H9 (cell line): ENCODE results near the gene FUT6. TPM values are rescaled to one million over a fixed set of nuclear protein-coding genes. Genes with fewer than 3 reads are reported as not detected.
A peak's percentile ranks its signal among the peaks of the same experiment; 100 is the strongest.

Experiments
- DNase-seq: peaks from one replicate; pipeline ENCODE4 v3.0.0-alpha.2; 2017
- H2AFZ ChIP-seq: one replicate; pipeline ENCODE4 v1.6.1; 2013; ENCODE audit warnings: mild to moderate bottlenecking, low read length, control low read depth, moderate library complexity
- H2AK5ac ChIP-seq: 2 replicates; pipeline ENCODE4 v1.6.1; 2013; ENCODE audit warnings: low read length, control low read depth, mixed read lengths; ENCODE audit not compliant: insufficient read length
- H2BK120ac ChIP-seq: one replicate; pipeline ENCODE4 v1.6.1; 2013; ENCODE audit warnings: low read depth, mild to moderate bottlenecking, low read length, control low read depth, inconsistent platforms; ENCODE audit not compliant: poor library complexity, severe bottlenecking
- H2BK12ac ChIP-seq: 2 replicates; pipeline ENCODE4 v1.6.1; 2013; ENCODE audit warnings: low read length, control low read depth, mixed read lengths, low read depth; ENCODE audit not compliant: insufficient read length
- H2BK15ac ChIP-seq: 2 replicates; pipeline ENCODE4 v1.6.1; 2013; ENCODE audit warnings: low read depth, low read length, control low read depth
- H2BK20ac ChIP-seq: one replicate; pipeline ENCODE4 v1.6.1; 2013; ENCODE audit warnings: low read depth, mild to moderate bottlenecking, low read length, control low read depth, inconsistent platforms; ENCODE audit not compliant: poor library complexity, severe bottlenecking
- H2BK5ac ChIP-seq: 2 replicates; pipeline ENCODE4 v1.6.1; 2013; ENCODE audit warnings: low read length, control low read depth, mixed read lengths; ENCODE audit not compliant: insufficient read length
- H3K14ac ChIP-seq: 2 replicates; pipeline ENCODE4 v1.6.1; 2013; ENCODE audit warnings: low read length, control low read depth; ENCODE audit not compliant: insufficient read depth
- H3K18ac ChIP-seq: 2 replicates; pipeline ENCODE4 v1.6.1; 2013; ENCODE audit warnings: low read depth, mild to moderate bottlenecking, mixed read lengths, low read length, control low read depth; ENCODE audit not compliant: insufficient read length
- H3K23ac ChIP-seq: 2 replicates; pipeline ENCODE4 v1.6.1; 2013; ENCODE audit warnings: low read length, control low read depth, mixed read lengths, low read depth; ENCODE audit not compliant: insufficient read length
- H3K23me2 ChIP-seq: 2 replicates; pipeline ENCODE4 v1.6.1; 2013; ENCODE audit warnings: low read depth, mild to moderate bottlenecking, mixed read lengths, low read length, control low read depth; ENCODE audit not compliant: insufficient read length, poor library complexity, severe bottlenecking
- H3K27ac ChIP-seq: 2 replicates; pipeline ENCODE4 v1.5.1; 2013; ENCODE audit warnings: low read length, control low read depth, mixed read lengths, low read depth; ENCODE audit not compliant: insufficient read length
- H3K27me3 ChIP-seq: 2 replicates; pipeline ENCODE4 v1.6.1; 2013; ENCODE audit warnings: low read length, control low read depth, inconsistent platforms; ENCODE audit not compliant: insufficient read depth
- H3K4ac ChIP-seq: 2 replicates; pipeline ENCODE4 v1.6.1; 2013; ENCODE audit warnings: low read depth, mild to moderate bottlenecking, control low read depth, inconsistent platforms, low read length, moderate library complexity
- H3K4me1 ChIP-seq: 2 replicates; pipeline ENCODE4 v1.6.1; 2013; ENCODE audit warnings: low read length, control low read depth, inconsistent platforms; ENCODE audit not compliant: insufficient read depth
- H3K4me2 ChIP-seq: 2 replicates; pipeline ENCODE4 v1.6.1; 2013; ENCODE audit warnings: low read length, control low read depth, mixed read lengths; ENCODE audit not compliant: insufficient read length, insufficient read depth
- H3K56ac ChIP-seq: 2 replicates; pipeline ENCODE4 v1.6.1; 2013; ENCODE audit warnings: low read depth, mild to moderate bottlenecking, mixed read lengths, low read length, control low read depth; ENCODE audit not compliant: insufficient read length
- H3K79me1 ChIP-seq: 2 replicates; pipeline ENCODE4 v1.6.1; 2013; ENCODE audit warnings: low read depth, mild to moderate bottlenecking, moderate library complexity, low read length, control low read depth, inconsistent platforms; ENCODE audit not compliant: insufficient read depth, poor library complexity, severe bottlenecking
- H3K79me2 ChIP-seq: 2 replicates; pipeline ENCODE4 v1.6.1; 2013; ENCODE audit warnings: low read length, control low read depth, inconsistent platforms; ENCODE audit not compliant: insufficient read depth
- H3K9ac ChIP-seq: 2 replicates; pipeline ENCODE4 v1.6.1; 2013; ENCODE audit warnings: low read length, control low read depth, mixed read lengths; ENCODE audit not compliant: insufficient read length; ENCODE audit errors: extremely low read depth
- H3K9me3 ChIP-seq: one replicate; pipeline ENCODE4 v1.6.1; 2013; ENCODE audit warnings: low read depth, low read length, inconsistent platforms; ENCODE audit not compliant: control insufficient read depth
- H3T11ph ChIP-seq: one replicate; pipeline ENCODE4 v1.6.1; 2013; ENCODE audit warnings: mild to moderate bottlenecking, low read length, control low read depth, inconsistent platforms
- H4K20me1 ChIP-seq: one replicate; pipeline ENCODE4 v1.6.1; 2013; ENCODE audit not compliant: control insufficient read depth, insufficient read length, insufficient read depth
- H4K5ac ChIP-seq: 2 replicates; pipeline ENCODE4 v1.6.1; 2013; ENCODE audit warnings: low read depth, mild to moderate bottlenecking, mixed read lengths, low read length, control low read depth; ENCODE audit not compliant: insufficient read length
- H4K8ac ChIP-seq: replicated peaks from 2 replicates; pipeline ENCODE4 v1.6.1; 2013; ENCODE audit warnings: low read length, control low read depth, mixed read lengths, low read depth; ENCODE audit not compliant: insufficient read length
- H4K91ac ChIP-seq: 2 replicates; pipeline ENCODE4 v1.6.1; 2013; ENCODE audit warnings: low read depth, mild to moderate bottlenecking, moderate library complexity, mixed read lengths, low read length, control low read depth; ENCODE audit not compliant: insufficient read length
- H3K27ac Mint-ChIP-seq, 3 experiments: 2 replicates in 2 of 3; 3 replicates in 1 of 3; pipeline ENCODE4 v1.8.0; 2020 to 2021; ENCODE audit warnings: mixed read lengths in 3 of 3, mild to moderate bottlenecking in 1 of 3, moderate library complexity in 1 of 3
- H3K27me3 Mint-ChIP-seq: 2 replicates; pipeline ENCODE4 v1.8.0; 2021; ENCODE audit warnings: low read depth, mild to moderate bottlenecking, moderate library complexity, mixed read lengths
- H3K36me3 Mint-ChIP-seq, 3 experiments: 2 replicates in 2 of 3; 3 replicates in 1 of 3; pipeline ENCODE4 v1.8.0; 2020 to 2021; ENCODE audit warnings: low read depth in 3 of 3, mixed read lengths in 3 of 3; ENCODE audit not compliant: insufficient read depth in 1 of 3
- H3K4me1 Mint-ChIP-seq, 2 experiments: 2 replicates each; pipeline ENCODE4 v1.8.0; 2020; ENCODE audit warnings: mixed read lengths in 2 of 2
- H3K4me3 Mint-ChIP-seq, 2 experiments: 2 replicates in 1 of 2; 3 replicates in 1 of 2; pipeline ENCODE4 v1.8.0; 2020 to 2021; ENCODE audit warnings: mild to moderate bottlenecking in 2 of 2, mixed read lengths in 2 of 2, moderate library complexity in 1 of 2
- H3K9me3 Mint-ChIP-seq, 2 experiments: 2 replicates in 1 of 2; 3 replicates in 1 of 2; pipeline ENCODE4 v1.8.0; 2020; ENCODE audit warnings: mild to moderate bottlenecking in 2 of 2, mixed read lengths in 2 of 2, moderate library complexity in 1 of 2
- CTCF ChIP-seq: fragments of 200-600 bp; sonication (generic); conservative IDR thresholded peaks from 3 replicates; pipeline ENCODE4 v1.8.0; 2021; ENCODE audit warnings: antibody characterized with exemption, mild to moderate bottlenecking
- WGBS: extraction: QIAGEN DNeasy Blood & Tissue Kit; methylation state at CpG from one replicate; pipeline ENCODE4 v1.1.7; 2013; ENCODE audit warnings: missing lambda C conversion rate, low lambda C conversion rate, mixed read lengths; ENCODE audit not compliant: insufficient read length; ENCODE audit errors: extremely low coverage; 5-methylcytosine and 5-hydroxymethylcytosine counted together
- total RNA-seq: library from RNA; stranded (reverse); gene quantifications from 2 replicates; pipeline ENCODE4 v1.2.1, GENCODE V29; 2021

FUT6 gene
- total RNA-seq, 1 experiment from 2014 or later = 0.13 TPM

DNA sequence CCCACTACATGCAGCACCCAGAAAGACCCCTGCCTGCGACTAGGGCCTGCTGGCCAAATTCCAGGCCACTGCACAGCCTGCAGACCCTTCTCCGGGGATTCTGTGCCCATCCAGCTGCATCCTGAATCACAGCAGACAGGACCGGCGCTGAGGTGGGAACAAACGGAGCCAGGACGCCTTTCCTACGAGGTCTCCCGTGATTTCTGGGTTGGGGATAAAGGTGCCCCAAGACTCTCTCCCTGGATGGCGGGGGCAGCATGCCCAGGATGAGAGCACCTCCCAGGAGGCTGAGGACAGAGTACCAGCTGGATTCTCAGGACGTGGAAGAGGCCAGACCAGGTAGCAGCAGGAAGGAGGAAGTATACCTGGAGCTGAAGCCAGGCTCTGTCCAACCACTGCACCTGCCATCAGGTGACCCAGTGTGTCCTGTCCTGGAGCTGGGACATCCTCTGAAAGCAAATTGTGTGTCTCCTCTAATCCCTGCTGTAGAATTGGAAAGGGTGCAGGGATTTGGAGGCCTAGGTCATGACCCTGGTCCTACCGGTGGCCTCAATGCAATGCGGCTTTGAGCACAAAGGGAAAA lies 34.2 kb upstream of the FUT6 start:
- Histone ChIP-seq H3K79me1 (no peaks in the 10 kb centered on the region), H3T11ph (no peak overlapping the region), H3K4me1 (no peaks in the 10 kb centered on the region), H4K20me1 (no peaks in the 10 kb centered on the region), H3K23me2 (no peaks in the 10 kb centered on the region), H2BK12ac (no peak overlapping the region), H4K91ac (no peak overlapping the region), H2BK5ac (no peak overlapping the region), H3K27me3 (no peaks in the 10 kb centered on the region), H3K14ac (no peak overlapping the region), H3K27ac (no peak overlapping the region), H3K4me2 (no peak overlapping the region), H3K18ac (no peak overlapping the region), H3K9ac (no peak overlapping the region), H2AK5ac (no peak overlapping the region), H3K56ac (no peak overlapping the region), H2BK120ac (no peak overlapping the region), H2BK15ac (no peak overlapping the region), H3K23ac (no peak overlapping the region), H3K79me2 (no peaks in the 10 kb centered on the region), H4K8ac (no peak overlapping the region), H2BK20ac (no peak overlapping the region), H2AFZ (no peak overlapping the region), H4K5ac (no peak overlapping the region), H3K9me3 (no peaks in the 10 kb centered on the region), H3K4ac (no peak overlapping the region)
- no CpG with 5 or more reads among the region's 12 CpGs for WGBS
- no peaks in the 10 kb centered on the region; a peak in 1 of 5 replicates for H3K9me3 Mint-ChIP-seq
- peaks cover 15% of the 10 kb centered on the region for H3K27me3 Mint-ChIP-seq
- H3K4me3 Mint-ChIP-seq = no peak overlapping the region; a peak in 1 of 5 replicates
- no peak for DNase-seq
- no peak for TF ChIP-seq CTCF
- peak overlapping the region in 1 of 3 experiments; percentile 48; a peak in 1 of 7 replicates for H3K27ac Mint-ChIP-seq
- H3K4me1 Mint-ChIP-seq = peaks cover 0 to 6% of the 10 kb centered on the region in 2 experiments; a peak in 1 of 4 replicates
- no peaks in the 10 kb centered on the region; a peak in 1 of 7 replicates for H3K36me3 Mint-ChIP-seq
